Sigmoid colon (tissue), 3 donors: ENCODE results near the gene ACOX1.

Experiments used
- CTCF ChIP-seq, 4 experiments: fragments of 450-650 bp in 3 of 4; fragments of 200-600 bp in 1 of 4; IDR thresholded peaks; one replicate each; pipeline ENCODE4 v1.5.1; 2016 to 2019; ENCODE audit warnings: antibody characterized with exemption in 4 of 4, mild to moderate bottlenecking in 3 of 4, moderate library complexity in 2 of 4
- POLR2A ChIP-seq, 2 donors: fragments of 450-650 bp; IDR thresholded peaks; one replicate each; pipeline ENCODE4 v1.6.1; 2016; ENCODE audit warnings: antibody characterized with exemption in 2 of 2, mild to moderate bottlenecking in 2 of 2, moderate library complexity in 2 of 2

GRCh38 chr17:75904749-75905521 lies 74.0 kb downstream of the ACOX1 start, which contains the start of gene MRPL38:
- peak; percentile 96 to 99 (median 98) for TF ChIP-seq CTCF (IDR thresholded peaks at IDR 0.05)
- TF ChIP-seq POLR2A (IDR thresholded peaks at IDR 0.05): peak in 1 of 2 donors; percentile 50
